CD4-positive, alpha-beta T cell treated with Interleukin-15 for 4 hours (primary cell): ENCODE data around the gene SHISA8.
"Not testable (repeated sequence)": the region's sequence is repeated elsewhere in the genome, so short reads cannot be mapped to it uniquely, and the experiment has no call there.

Experiments
- DNase-seq: peaks from one replicate; pipeline ENCODE4 v3.0.0-alpha.2; 2020; ENCODE audit warnings: low spot score

SHISA8 gene

GRCh38 chr22:41915035-41915785 is at the start of gene SHISA8:
Gene SHISA8, minus strand, starts transcription at chr22:41915074. Its CDS starts 407 bp downstream, at chr22:41914667.
- peak; percentile 40 for DNase-seq

GRCh38 chr22:41964112-41964491 is 49.2 kb upstream of the SHISA8 start:
- no peak for DNase-seq

GRCh38 chr22:41963453-41964111 is 48.7 kb upstream of the SHISA8 start:
- DNase-seq: no peak

- no peak for DNase-seq
Observed at GRCh38 chr22:41957941-41958556, 43.2 kb upstream of the SHISA8 start.

- DNase-seq: no peak
Observed at GRCh38 chr22:41952713-41953112, 37.8 kb upstream of the SHISA8 start.

GRCh38 chr22:41951898-41952474 is 37.1 kb upstream of the SHISA8 start, which contains the start of gene SMIM45:
Gene SMIM45, plus strand, starts transcription at chr22:41952150.
- no peak for DNase-seq

GRCh38 chr22:41949297-41949965 is 34.6 kb upstream of the SHISA8 start:
- DNase-seq: no peak

GRCh38 chr22:41948928-41949296 is 34.0 kb upstream of the SHISA8 start:
- DNase-seq: not testable (repeated sequence)

- no peak for DNase-seq
Observed at GRCh38 chr22:41948142-41948541, 33.3 kb upstream of the SHISA8 start.

- DNase-seq: no peak
Observed at GRCh38 chr22:41947424-41948080, 32.7 kb upstream of the SHISA8 start.

GRCh38 chr22:41946629-41947423 is 32.0 kb upstream of the SHISA8 start, which contains the start of gene CENPM:
Gene CENPM, minus strand, starts transcription at chr22:41947152. Its CDS starts 76 bp downstream, at chr22:41947076.
- peak; percentile 83 for DNase-seq

- DNase-seq: no peak
Observed at GRCh38 chr22:41943661-41944209, 28.9 kb upstream of the SHISA8 start.

GRCh38 chr22:41940832-41941765 is 26.2 kb upstream of the SHISA8 start:
- peak; percentile 88 for DNase-seq

GRCh38 chr22:41939981-41940831 is 25.3 kb upstream of the SHISA8 start:
- DNase-seq: peak; percentile 96

- DNase-seq: no peak
Observed at GRCh38 chr22:41936894-41937169, 22.0 kb upstream of the SHISA8 start.

GRCh38 chr22:41935509-41935908 is 20.6 kb upstream of the SHISA8 start:
- no peak for DNase-seq

- no peak for DNase-seq
Observed at GRCh38 chr22:41935015-41935351, 20.1 kb upstream of the SHISA8 start.

- no peak for DNase-seq
Observed at GRCh38 chr22:41934284-41935014, 19.6 kb upstream of the SHISA8 start.
